OCI-LY1 (cell line): ENCODE measurements around the gene NEU3.

ENCODE experiments used
- H2AFZ ChIP-seq: fragments of 200-600 bp; sonication (generic), shearing (Covaris generic); 2 replicates; pipeline ENCODE4 v1.6.0; 2014; ENCODE audit warnings: antibody characterized with exemption, mild to moderate bottlenecking, low read length
- H3F3A ChIP-seq: fragments of 200-600 bp; sonication (generic), shearing (Covaris generic); 2 replicates; pipeline ENCODE4 v1.6.0; 2014; ENCODE audit warnings: mild to moderate bottlenecking, antibody characterized with exemption, low read length, moderate library complexity; ENCODE audit not compliant: insufficient read depth
- H3K27ac ChIP-seq: fragments of 200-600 bp; sonication (generic); 2 replicates; pipeline ENCODE4 v1.5.1; 2014; ENCODE audit warnings: low read length, mixed run types, mild to moderate bottlenecking, low read depth; ENCODE audit not compliant: poor library complexity, severe bottlenecking
- H3K27me3 ChIP-seq: fragments of 200-600 bp; sonication (generic); 2 replicates; pipeline ENCODE4 v1.6.0; 2014; ENCODE audit warnings: antibody characterized with exemption, mild to moderate bottlenecking, low read length, moderate library complexity; ENCODE audit not compliant: insufficient read depth
- H3K36me3 ChIP-seq: fragments of 200-600 bp; sonication (generic); 2 replicates; pipeline ENCODE4 v1.6.1; 2014; ENCODE audit warnings: mild to moderate bottlenecking, antibody characterized with exemption, low read length, moderate library complexity, mixed read lengths; ENCODE audit not compliant: insufficient read depth
- H3K4me1 ChIP-seq: fragments of 200-600 bp; sonication (generic); 2 replicates; pipeline ENCODE4 v1.5.1; 2014; ENCODE audit warnings: mild to moderate bottlenecking, low read length, moderate library complexity; ENCODE audit not compliant: insufficient read depth, severe bottlenecking
- H3K4me2 ChIP-seq: fragments of 200-600 bp; sonication (generic), shearing (Covaris generic); 2 replicates; pipeline ENCODE4 v1.6.1; 2014; ENCODE audit warnings: low read length
- H3K4me3 ChIP-seq: fragments of 200-600 bp; sonication (generic); 2 replicates; pipeline ENCODE4 v1.5.1; 2014; ENCODE audit warnings: low read length, low read depth, mild to moderate bottlenecking, mixed read lengths; ENCODE audit not compliant: poor library complexity, severe bottlenecking
- H3K79me2 ChIP-seq: fragments of 200-600 bp; shearing (Covaris generic); 2 replicates; pipeline ENCODE4 v1.6.1; 2016; ENCODE audit warnings: mixed run types, low read length, mixed read lengths; ENCODE audit not compliant: insufficient read depth
- H3K9ac ChIP-seq: fragments of 200-600 bp; sonication (generic), shearing (Covaris generic); 2 replicates; pipeline ENCODE4 v1.6.1; 2014; ENCODE audit warnings: mild to moderate bottlenecking, low read length, mixed read lengths
- H3K9me2 ChIP-seq: fragments of 200-600 bp; sonication (generic), shearing (Covaris generic); 2 replicates; pipeline ENCODE4 v1.6.1; 2014; ENCODE audit warnings: low read depth, mild to moderate bottlenecking, low read length, mixed read lengths
- H3K9me3 ChIP-seq: fragments of 200-600 bp; shearing (Covaris generic); 2 replicates; pipeline ENCODE4 v1.6.1; 2014; ENCODE audit warnings: low read length, mixed read lengths
- H4K20me1 ChIP-seq: fragments of 200-600 bp; sonication (generic), shearing (Covaris generic); 2 replicates; pipeline ENCODE4 v1.6.0; 2016; ENCODE audit warnings: mild to moderate bottlenecking, low read length; ENCODE audit not compliant: insufficient read depth
- CTCF ChIP-seq: fragments of 200-600 bp; sonication (generic), shearing (Covaris generic); IDR thresholded peaks from 2 replicates; pipeline ENCODE4 v1.5.1; 2017; ENCODE audit warnings: mild to moderate bottlenecking, antibody characterized with exemption, low read length, moderate library complexity, mixed read lengths
- EZH2 ChIP-seq: fragments of 200-600 bp; sonication (generic), shearing (Covaris generic); IDR thresholded peaks from 2 replicates; pipeline ENCODE4 v1.8.0; 2017; ENCODE audit warnings: borderline replicate concordance, mixed run types, mild to moderate bottlenecking, antibody characterized with exemption, low read length, moderate library complexity, mixed read lengths

NEU3 gene

GRCh38 chr11:75051043-75051442 lies 62.3 kb downstream of the NEU3 start:
- no peaks in the 10 kb centered on the region for H4K20me1 ChIP-seq
- H3K9me3 ChIP-seq: peaks cover 6% of the 10 kb centered on the region; the same call in 1 of the 2 replicates
- no peaks in the 10 kb centered on the region for H3K27me3 ChIP-seq
- no peak overlapping the region for H3K27ac ChIP-seq
- no peaks in the 10 kb centered on the region for H3K79me2 ChIP-seq
- no peak overlapping the region for H2AFZ ChIP-seq
- no peaks in the 10 kb centered on the region; the same call in 1 of the 2 replicates for H3K36me3 ChIP-seq
- no peaks in the 10 kb centered on the region for H3F3A ChIP-seq
- no peak overlapping the region for H3K4me2 ChIP-seq
- H3K9ac ChIP-seq: no peak overlapping the region
- H3K4me3 ChIP-seq: no peak overlapping the region
- H3K9me2 ChIP-seq: no peaks in the 10 kb centered on the region
- TF ChIP-seq CTCF (no peak), EZH2 (no peak)
- peaks cover 20% of the 10 kb centered on the region for H3K4me1 ChIP-seq

GRCh38 chr11:75052457-75052856 lies 63.7 kb downstream of the NEU3 start:
- no peak overlapping the region for H3K4me2 ChIP-seq
- TF ChIP-seq EZH2: no peak
- TF ChIP-seq CTCF: no peak
- no peaks in the 10 kb centered on the region for H4K20me1 ChIP-seq
- H3K27ac ChIP-seq: no peak overlapping the region
- H3K36me3 ChIP-seq: no peaks in the 10 kb centered on the region; the same call in 1 of the 2 replicates
- H3F3A ChIP-seq: no peaks in the 10 kb centered on the region
- H3K9ac ChIP-seq: no peak overlapping the region
- H2AFZ ChIP-seq: no peak overlapping the region
- H3K9me2 ChIP-seq: no peaks in the 10 kb centered on the region
- H3K27me3 ChIP-seq: no peaks in the 10 kb centered on the region
- H3K4me3 ChIP-seq: no peak overlapping the region
- no peaks in the 10 kb centered on the region for H3K79me2 ChIP-seq
- peaks cover 20% of the 10 kb centered on the region for H3K4me1 ChIP-seq
- peaks cover 6% of the 10 kb centered on the region; the same call in 1 of the 2 replicates for H3K9me3 ChIP-seq

- Histone ChIP-seq H3K9me2 (no peaks in the 10 kb centered on the region), H4K20me1 (no peaks in the 10 kb centered on the region), H3K9me3 (peaks cover 6% of the 10 kb centered on the region; the same call in 1 of the 2 replicates), H3K4me2 (no peak overlapping the region), H3K27me3 (no peaks in the 10 kb centered on the region), H3K79me2 (no peaks in the 10 kb centered on the region), H2AFZ (no peak overlapping the region), H3K4me1 (peaks cover 2% of the 10 kb centered on the region), H3K9ac (no peak overlapping the region), H3K4me3 (no peak overlapping the region), H3K36me3 (no peaks in the 10 kb centered on the region), H3F3A (no peaks in the 10 kb centered on the region), H3K27ac (no peak overlapping the region)
- TF ChIP-seq CTCF (no peak), EZH2 (no peak)
Measured at GRCh38 chr11:75055511-75055910, 66.8 kb downstream of the NEU3 start.
